Chondrocyte (in vitro differentiated cells): ENCODE data around the gene APLP2. TPM values are rescaled to one million over a fixed set of nuclear protein-coding genes. Genes with fewer than 3 reads are reported as not detected.
"Not testable (repeated sequence)": the region's sequence is repeated elsewhere in the genome, so short reads cannot be mapped to it uniquely, and the experiment has no call there.

Experiments used
- DNase-seq: peaks from one replicate; pipeline ENCODE4 v3.0.0; 2021; ENCODE audit warnings: mixed read lengths, low spot score
- H3K27ac Mint-ChIP-seq: one replicate; pipeline ENCODE4 v1.8.0; 2021; ENCODE audit warnings: mild to moderate bottlenecking, moderate library complexity, mixed read lengths; ENCODE audit not compliant: unreplicated experiment
- H3K27me3 Mint-ChIP-seq: 2 replicates; pipeline ENCODE4 v1.8.0; 2021; ENCODE audit warnings: low read depth, mixed read lengths
- H3K36me3 Mint-ChIP-seq: 2 replicates; pipeline ENCODE4 v1.8.0; 2021; ENCODE audit warnings: low read depth, mixed read lengths
- H3K4me1 Mint-ChIP-seq: 2 replicates; pipeline ENCODE4 v1.8.0; 2021; ENCODE audit warnings: low read depth, mild to moderate bottlenecking, mixed read lengths
- H3K4me3 Mint-ChIP-seq: one replicate; pipeline ENCODE4 v1.8.0; 2021; ENCODE audit warnings: mild to moderate bottlenecking, moderate library complexity, mixed read lengths; ENCODE audit not compliant: unreplicated experiment
- H3K9me3 Mint-ChIP-seq: 2 replicates; pipeline ENCODE4 v1.8.0; 2021; ENCODE audit warnings: low read depth, mixed read lengths
- total RNA-seq: library from RNA; stranded (reverse); gene quantifications from 3 replicates; pipeline ENCODE4 v1.2.1, GENCODE V29; 2021
- TF ChIP-seq, protein P1 (sequence below): fragments of 200-600 bp; sonication (generic); IDR thresholded peaks from 2 replicates; pipeline ENCODE4 v1.5.0; 2021; ENCODE audit warnings: antibody characterized with exemption, mild to moderate bottlenecking, moderate library complexity

APLP2 gene
- total RNA-seq, 1 donor from 2014 or later = 358 TPM

DNA sequence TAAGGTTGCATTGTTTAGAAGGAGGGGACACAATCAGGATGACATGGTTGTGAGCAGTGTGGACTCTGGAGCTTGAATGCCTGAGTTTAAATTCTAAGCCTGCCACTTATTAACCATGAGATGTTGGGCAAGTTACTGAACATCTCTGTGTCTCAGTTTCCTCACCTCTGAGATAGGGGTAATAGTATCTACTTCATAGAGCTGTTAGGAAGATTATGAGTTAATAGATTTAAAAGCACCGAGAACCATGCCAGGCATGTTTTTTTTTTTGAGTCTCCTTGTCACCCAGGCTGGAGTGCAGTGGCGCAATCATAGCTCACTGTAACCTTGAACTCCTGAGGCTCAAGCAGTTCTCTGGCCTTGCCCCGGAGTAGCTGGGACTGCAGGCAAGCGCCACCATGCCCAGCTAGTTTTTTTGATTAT, 123.2 kb downstream of the APLP2 start:
- no peak overlapping the region for H3K27ac Mint-ChIP-seq
- no peak for DNase-seq
- H3K4me3 Mint-ChIP-seq = no peak overlapping the region
- no peaks in the 10 kb centered on the region for H3K9me3 Mint-ChIP-seq
- TF ChIP-seq, protein P1, sequence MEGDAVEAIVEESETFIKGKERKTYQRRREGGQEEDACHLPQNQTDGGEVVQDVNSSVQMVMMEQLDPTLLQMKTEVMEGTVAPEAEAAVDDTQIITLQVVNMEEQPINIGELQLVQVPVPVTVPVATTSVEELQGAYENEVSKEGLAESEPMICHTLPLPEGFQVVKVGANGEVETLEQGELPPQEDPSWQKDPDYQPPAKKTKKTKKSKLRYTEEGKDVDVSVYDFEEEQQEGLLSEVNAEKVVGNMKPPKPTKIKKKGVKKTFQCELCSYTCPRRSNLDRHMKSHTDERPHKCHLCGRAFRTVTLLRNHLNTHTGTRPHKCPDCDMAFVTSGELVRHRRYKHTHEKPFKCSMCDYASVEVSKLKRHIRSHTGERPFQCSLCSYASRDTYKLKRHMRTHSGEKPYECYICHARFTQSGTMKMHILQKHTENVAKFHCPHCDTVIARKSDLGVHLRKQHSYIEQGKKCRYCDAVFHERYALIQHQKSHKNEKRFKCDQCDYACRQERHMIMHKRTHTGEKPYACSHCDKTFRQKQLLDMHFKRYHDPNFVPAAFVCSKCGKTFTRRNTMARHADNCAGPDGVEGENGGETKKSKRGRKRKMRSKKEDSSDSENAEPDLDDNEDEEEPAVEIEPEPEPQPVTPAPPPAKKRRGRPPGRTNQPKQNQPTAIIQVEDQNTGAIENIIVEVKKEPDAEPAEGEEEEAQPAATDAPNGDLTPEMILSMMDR = no peak
- no peaks in the 10 kb centered on the region for H3K36me3 Mint-ChIP-seq
- H3K4me1 Mint-ChIP-seq = no peaks in the 10 kb centered on the region
- H3K27me3 Mint-ChIP-seq = peaks cover 1% of the 10 kb centered on the region

DNA sequence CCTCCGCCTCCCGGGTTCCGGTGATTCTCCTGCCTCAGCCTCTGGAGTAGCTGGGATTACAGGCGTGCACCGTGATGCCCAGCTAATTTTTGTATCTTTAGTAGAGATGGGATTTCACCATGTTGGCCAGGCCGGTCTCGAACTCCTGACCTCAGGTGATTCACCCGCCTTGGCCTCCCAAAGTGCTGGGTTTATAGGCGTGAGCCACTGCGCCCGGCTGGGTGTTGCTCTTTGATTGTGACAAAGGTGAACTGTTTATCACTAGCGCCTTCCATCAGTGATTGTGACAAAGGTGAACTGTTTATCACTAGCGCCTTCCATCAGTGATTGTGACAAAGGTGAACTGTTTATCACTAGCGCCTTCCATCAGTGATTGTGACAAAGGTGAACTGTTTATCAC, 123.9 kb downstream of the APLP2 start:
- H3K4me3 Mint-ChIP-seq, H3K36me3 Mint-ChIP-seq, H3K4me1 Mint-ChIP-seq, H3K27me3 Mint-ChIP-seq, DNase-seq, H3K27ac Mint-ChIP-seq, H3K9me3 Mint-ChIP-seq: not testable (repeated sequence)

Other genes with a start within 250 kb of the APLP2 start
- 20.1 to 22.1 TPM (median 21.2 TPM) in 3 replicates for gene NFRKB, start 174.3 kb upstream of the APLP2 start, total RNA-seq
- 7.6 to 13.1 TPM (median 8.2 TPM) in 3 replicates for gene PRDM10, start 67.1 kb upstream of the APLP2 start, total RNA-seq
- gene ST14, start 89.9 kb downstream of the APLP2 start, total RNA-seq = 0.10 TPM in 2 of 3 replicates, not detected in the other
- gene ZBTB44, start 245.0 kb downstream of the APLP2 start, total RNA-seq = 18.4 to 25.3 TPM (median 21.2 TPM) in 3 replicates